ENCODE data around the gene NUP58. TPM values are rescaled to one million over a fixed set of nuclear protein-coding genes. Genes with fewer than 3 reads are reported as not detected.

The NUP58 gene
- total RNA-seq, 1 donor, result 46.3 TPM

DNA sequence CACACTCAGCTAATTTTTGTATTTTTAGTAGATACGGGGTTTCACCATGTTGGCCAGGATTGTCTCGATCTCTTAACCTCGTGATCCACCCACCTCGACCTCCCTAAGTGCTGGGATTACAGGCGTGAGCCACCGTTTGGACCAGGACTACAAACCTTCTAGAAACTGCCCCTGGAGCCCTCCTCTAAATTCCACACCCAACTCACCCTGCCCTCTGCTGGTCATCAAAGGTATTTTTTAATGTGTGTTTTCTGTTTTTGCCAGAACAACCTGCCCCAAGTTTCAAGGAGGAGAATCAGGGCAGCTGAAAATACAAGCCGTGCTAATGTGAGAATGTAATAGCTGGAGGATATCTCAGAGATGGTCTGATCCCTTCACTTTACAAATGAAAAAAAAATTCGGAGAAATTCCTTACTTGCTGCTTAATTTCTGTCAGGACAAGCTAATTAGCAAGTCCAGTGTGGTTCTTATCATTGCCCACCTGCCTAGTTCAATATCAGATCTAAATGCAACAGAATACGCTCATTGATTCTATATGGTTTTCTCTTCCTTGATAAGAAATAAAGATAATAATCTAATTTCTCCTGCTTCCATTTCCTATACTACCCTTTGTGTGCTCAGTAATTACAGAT lies 74.4 kb downstream of the NUP58 start:
- Histone ChIP-seq H4K20me1 (ENCODE audit: insufficient read depth, low read length) (no peaks in the 10 kb centered on the region), H3K36me3 (ENCODE audit: insufficient read depth, low read length) (no peaks in the 10 kb centered on the region), H3K27ac (ENCODE audit: low read depth, low read length) (no peak overlapping the region), H3K79me2 (ENCODE audit: insufficient read depth, low read length) (no peaks in the 10 kb centered on the region), H3K4me1 (ENCODE audit: insufficient read depth, low read length) (no peaks in the 10 kb centered on the region), H3K4me2 (ENCODE audit: insufficient read depth, low read length) (no peak overlapping the region), H3K4me3 (ENCODE audit: insufficient read depth, low read length) (no peak overlapping the region), H2AFZ (ENCODE audit: low read length) (no peak overlapping the region), H3K27me3 (ENCODE audit: insufficient read depth, low read length) (peaks cover 42% of the 10 kb centered on the region), H3K9me3 (ENCODE audit: low read depth, low read length) (no peaks in the 10 kb centered on the region)
- DNase-seq (ENCODE audit: insufficient read length, low spot score, missing footprints), result peak; percentile 80
- TF ChIP-seq, protein P1, sequence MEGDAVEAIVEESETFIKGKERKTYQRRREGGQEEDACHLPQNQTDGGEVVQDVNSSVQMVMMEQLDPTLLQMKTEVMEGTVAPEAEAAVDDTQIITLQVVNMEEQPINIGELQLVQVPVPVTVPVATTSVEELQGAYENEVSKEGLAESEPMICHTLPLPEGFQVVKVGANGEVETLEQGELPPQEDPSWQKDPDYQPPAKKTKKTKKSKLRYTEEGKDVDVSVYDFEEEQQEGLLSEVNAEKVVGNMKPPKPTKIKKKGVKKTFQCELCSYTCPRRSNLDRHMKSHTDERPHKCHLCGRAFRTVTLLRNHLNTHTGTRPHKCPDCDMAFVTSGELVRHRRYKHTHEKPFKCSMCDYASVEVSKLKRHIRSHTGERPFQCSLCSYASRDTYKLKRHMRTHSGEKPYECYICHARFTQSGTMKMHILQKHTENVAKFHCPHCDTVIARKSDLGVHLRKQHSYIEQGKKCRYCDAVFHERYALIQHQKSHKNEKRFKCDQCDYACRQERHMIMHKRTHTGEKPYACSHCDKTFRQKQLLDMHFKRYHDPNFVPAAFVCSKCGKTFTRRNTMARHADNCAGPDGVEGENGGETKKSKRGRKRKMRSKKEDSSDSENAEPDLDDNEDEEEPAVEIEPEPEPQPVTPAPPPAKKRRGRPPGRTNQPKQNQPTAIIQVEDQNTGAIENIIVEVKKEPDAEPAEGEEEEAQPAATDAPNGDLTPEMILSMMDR (IDR thresholded peaks at IDR 0.05; ENCODE audit: extremely low read depth, low read depth, low read length), result peak; percentile 62

DNA sequence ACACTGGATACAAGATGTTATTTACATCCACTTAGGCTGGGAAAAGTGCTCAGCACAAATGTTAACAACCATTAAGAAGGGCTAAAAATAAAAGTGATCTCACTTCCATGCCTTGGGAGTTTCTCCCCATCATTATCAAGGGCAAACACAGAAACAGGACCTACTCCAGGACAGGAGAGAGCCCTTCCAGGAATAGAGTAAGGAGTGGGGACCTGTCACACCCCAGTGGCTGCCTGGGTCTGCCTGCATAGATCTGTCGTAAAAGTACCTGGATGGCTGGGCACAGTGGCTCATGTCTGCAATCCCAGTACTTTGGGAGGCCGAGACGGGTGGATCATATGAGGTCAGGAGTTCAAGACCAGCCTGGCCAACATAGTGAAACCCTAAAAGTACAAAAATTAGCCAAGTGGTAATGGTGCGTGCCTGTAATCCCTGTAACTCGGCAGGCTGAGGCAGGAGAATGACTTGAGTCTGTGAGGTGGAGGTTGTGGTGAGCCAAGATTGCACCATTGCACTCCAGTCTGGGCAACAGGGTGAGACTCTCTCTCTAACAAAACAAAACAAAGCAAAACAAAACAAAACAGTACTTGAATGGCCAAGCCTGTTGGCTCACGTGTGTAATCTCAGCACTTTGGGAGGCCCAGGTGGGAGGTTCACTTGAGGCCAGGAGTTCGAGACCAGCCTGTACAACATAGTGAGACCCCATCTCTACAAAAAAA lies 76.0 kb downstream of the NUP58 start:
- H3K27me3 ChIP-seq (ENCODE audit: insufficient read depth, low read length), result peaks cover 29% of the 10 kb centered on the region

DNA sequence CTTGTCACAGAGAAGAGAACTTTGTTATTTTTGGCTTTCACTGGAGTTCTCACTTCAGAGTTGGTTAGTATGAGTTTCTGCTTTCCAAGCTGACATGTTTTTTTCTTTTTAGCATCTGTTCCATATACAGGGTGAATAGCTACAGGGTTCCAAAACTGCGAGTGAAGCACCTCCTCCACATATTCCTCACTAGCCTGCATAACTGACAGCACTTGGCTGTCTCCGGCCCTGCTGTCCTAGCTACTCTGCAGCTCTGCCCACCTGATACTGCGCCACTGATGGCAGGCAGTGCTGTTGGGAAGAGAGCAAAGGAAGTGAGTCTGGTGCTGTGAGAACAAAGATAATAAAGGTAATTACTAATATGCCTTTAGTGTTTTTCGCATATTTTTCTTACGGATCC lies 77.1 kb downstream of the NUP58 start:
- no peak for DNase-seq (ENCODE audit: insufficient read length, low spot score, missing footprints)
- Histone ChIP-seq H2AFZ (ENCODE audit: low read length) (no peak overlapping the region), H3K36me3 (ENCODE audit: insufficient read depth, low read length) (no peaks in the 10 kb centered on the region), H3K27me3 (ENCODE audit: insufficient read depth, low read length) (peaks cover 18% of the 10 kb centered on the region), H3K4me1 (ENCODE audit: insufficient read depth, low read length) (no peaks in the 10 kb centered on the region), H3K4me2 (ENCODE audit: insufficient read depth, low read length) (no peak overlapping the region), H3K9me3 (ENCODE audit: low read depth, low read length) (no peaks in the 10 kb centered on the region), H3K79me2 (ENCODE audit: insufficient read depth, low read length) (no peaks in the 10 kb centered on the region), H3K27ac (ENCODE audit: low read depth, low read length) (no peak overlapping the region), H4K20me1 (ENCODE audit: insufficient read depth, low read length) (no peaks in the 10 kb centered on the region), H3K4me3 (ENCODE audit: insufficient read depth, low read length) (no peak overlapping the region)
- TF ChIP-seq, protein P1 (IDR thresholded peaks at IDR 0.05; ENCODE audit: extremely low read depth, low read depth, low read length), result no peak

More for the DNA sequence above, 76.0 kb downstream of the NUP58 start:
- no peaks in the 10 kb centered on the region for H3K79me2 ChIP-seq (ENCODE audit: insufficient read depth, low read length)
- no peaks in the 10 kb centered on the region for H3K9me3 ChIP-seq (ENCODE audit: low read depth, low read length)
- H3K36me3 ChIP-seq (ENCODE audit: insufficient read depth, low read length), result no peaks in the 10 kb centered on the region
- no peaks in the 10 kb centered on the region for H4K20me1 ChIP-seq (ENCODE audit: insufficient read depth, low read length)
- no peak overlapping the region for H3K4me3 ChIP-seq (ENCODE audit: insufficient read depth, low read length)
- TF ChIP-seq, protein P1 (IDR thresholded peaks at IDR 0.05; ENCODE audit: extremely low read depth, low read depth, low read length), result no peak
- H3K4me2 ChIP-seq (ENCODE audit: insufficient read depth, low read length), result no peak overlapping the region
- no peak overlapping the region for H3K27ac ChIP-seq (ENCODE audit: low read depth, low read length)
- no peak overlapping the region for H2AFZ ChIP-seq (ENCODE audit: low read length)
- no peak for DNase-seq (ENCODE audit: insufficient read length, low spot score, missing footprints)
- H3K4me1 ChIP-seq (ENCODE audit: insufficient read depth, low read length), result no peaks in the 10 kb centered on the region

DNA sequence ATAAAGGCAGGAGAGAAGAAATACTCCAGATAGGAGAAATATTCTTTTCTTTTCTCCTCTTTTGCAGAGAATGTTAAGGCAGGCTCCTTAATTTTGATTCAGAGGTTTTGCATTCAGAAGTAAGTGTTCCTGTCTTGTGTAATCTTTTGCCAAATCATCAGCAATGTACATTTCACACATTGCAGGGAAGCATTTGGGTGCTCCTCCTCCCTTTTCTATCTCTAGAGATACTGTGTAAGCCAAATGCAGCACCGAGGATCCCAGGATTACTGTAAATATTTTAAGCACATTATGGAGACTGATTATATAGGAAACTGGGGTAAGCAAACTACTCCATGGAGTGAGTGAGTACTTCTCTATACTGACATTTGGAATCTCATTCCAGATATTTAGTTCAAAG lies 77.6 kb downstream of the NUP58 start:
- TF ChIP-seq, protein P1 (IDR thresholded peaks at IDR 0.05; ENCODE audit: extremely low read depth, low read depth, low read length), result no peak
- H4K20me1 ChIP-seq (ENCODE audit: insufficient read depth, low read length), result no peaks in the 10 kb centered on the region
- no peak for DNase-seq (ENCODE audit: insufficient read length, low spot score, missing footprints)

More for the DNA sequence above, 77.6 kb downstream of the NUP58 start:
- no peaks in the 10 kb centered on the region for H3K9me3 ChIP-seq (ENCODE audit: low read depth, low read length)
- H3K4me2 ChIP-seq (ENCODE audit: insufficient read depth, low read length), result no peak overlapping the region
- H3K79me2 ChIP-seq (ENCODE audit: insufficient read depth, low read length), result no peaks in the 10 kb centered on the region
- H3K4me1 ChIP-seq (ENCODE audit: insufficient read depth, low read length), result no peaks in the 10 kb centered on the region
- H3K27ac ChIP-seq (ENCODE audit: low read depth, low read length), result no peak overlapping the region
- H3K27me3 ChIP-seq (ENCODE audit: insufficient read depth, low read length), result peaks cover 13% of the 10 kb centered on the region
- no peak overlapping the region for H3K4me3 ChIP-seq (ENCODE audit: insufficient read depth, low read length)
- H3K36me3 ChIP-seq (ENCODE audit: insufficient read depth, low read length), result no peaks in the 10 kb centered on the region
- H2AFZ ChIP-seq (ENCODE audit: low read length), result no peak overlapping the region

Data from osteoblast (primary cell).